ENCODE measurements around the gene TMEM120A. TPM values are rescaled to one million over a fixed set of nuclear protein-coding genes. Genes with fewer than 3 reads are reported as not detected.

TMEM120A gene
- total and polyA plus RNA-seq, 2 experiments from 2014 or later, result 12.7 to 22.3 TPM

- H3K27me3 ChIP-seq (ENCODE audit: insufficient read depth), result no peaks in the 10 kb centered on the region
- peak overlapping the region; percentile 91 for H3K4me3 ChIP-seq
- H3K4me1 ChIP-seq (ENCODE audit: insufficient read depth), result peaks cover 11% of the 10 kb centered on the region
- H3K4me1 Mint-ChIP-seq, result peaks cover 28% of the 10 kb centered on the region
- peak overlapping the region; percentile 94; the same call in 1 of the 2 replicates for H3K27ac Mint-ChIP-seq
- DNase-seq (ENCODE audit: low spot score) (no peak), ATAC-seq (peak; percentile 2; the same call in 2 of the 3 replicates)
- peak overlapping the region; percentile 89 for H3K27ac ChIP-seq (ENCODE audit: low read depth)
- peaks cover 13% of the 10 kb centered on the region for H3K27me3 Mint-ChIP-seq (ENCODE audit: insufficient read depth, low read depth, poor library complexity)
- peak overlapping the region; percentile 77 for H3K4me3 Mint-ChIP-seq
- H4K20me1 ChIP-seq (replicated peaks; ENCODE audit: insufficient read depth), result no peaks in the 10 kb centered on the region
- no peak for TF ChIP-seq ZNF331 (CRISPR knock-in tag; IDR thresholded peaks at IDR 0.05; ENCODE audit: low read depth)
- TF ChIP-seq, protein P1, sequence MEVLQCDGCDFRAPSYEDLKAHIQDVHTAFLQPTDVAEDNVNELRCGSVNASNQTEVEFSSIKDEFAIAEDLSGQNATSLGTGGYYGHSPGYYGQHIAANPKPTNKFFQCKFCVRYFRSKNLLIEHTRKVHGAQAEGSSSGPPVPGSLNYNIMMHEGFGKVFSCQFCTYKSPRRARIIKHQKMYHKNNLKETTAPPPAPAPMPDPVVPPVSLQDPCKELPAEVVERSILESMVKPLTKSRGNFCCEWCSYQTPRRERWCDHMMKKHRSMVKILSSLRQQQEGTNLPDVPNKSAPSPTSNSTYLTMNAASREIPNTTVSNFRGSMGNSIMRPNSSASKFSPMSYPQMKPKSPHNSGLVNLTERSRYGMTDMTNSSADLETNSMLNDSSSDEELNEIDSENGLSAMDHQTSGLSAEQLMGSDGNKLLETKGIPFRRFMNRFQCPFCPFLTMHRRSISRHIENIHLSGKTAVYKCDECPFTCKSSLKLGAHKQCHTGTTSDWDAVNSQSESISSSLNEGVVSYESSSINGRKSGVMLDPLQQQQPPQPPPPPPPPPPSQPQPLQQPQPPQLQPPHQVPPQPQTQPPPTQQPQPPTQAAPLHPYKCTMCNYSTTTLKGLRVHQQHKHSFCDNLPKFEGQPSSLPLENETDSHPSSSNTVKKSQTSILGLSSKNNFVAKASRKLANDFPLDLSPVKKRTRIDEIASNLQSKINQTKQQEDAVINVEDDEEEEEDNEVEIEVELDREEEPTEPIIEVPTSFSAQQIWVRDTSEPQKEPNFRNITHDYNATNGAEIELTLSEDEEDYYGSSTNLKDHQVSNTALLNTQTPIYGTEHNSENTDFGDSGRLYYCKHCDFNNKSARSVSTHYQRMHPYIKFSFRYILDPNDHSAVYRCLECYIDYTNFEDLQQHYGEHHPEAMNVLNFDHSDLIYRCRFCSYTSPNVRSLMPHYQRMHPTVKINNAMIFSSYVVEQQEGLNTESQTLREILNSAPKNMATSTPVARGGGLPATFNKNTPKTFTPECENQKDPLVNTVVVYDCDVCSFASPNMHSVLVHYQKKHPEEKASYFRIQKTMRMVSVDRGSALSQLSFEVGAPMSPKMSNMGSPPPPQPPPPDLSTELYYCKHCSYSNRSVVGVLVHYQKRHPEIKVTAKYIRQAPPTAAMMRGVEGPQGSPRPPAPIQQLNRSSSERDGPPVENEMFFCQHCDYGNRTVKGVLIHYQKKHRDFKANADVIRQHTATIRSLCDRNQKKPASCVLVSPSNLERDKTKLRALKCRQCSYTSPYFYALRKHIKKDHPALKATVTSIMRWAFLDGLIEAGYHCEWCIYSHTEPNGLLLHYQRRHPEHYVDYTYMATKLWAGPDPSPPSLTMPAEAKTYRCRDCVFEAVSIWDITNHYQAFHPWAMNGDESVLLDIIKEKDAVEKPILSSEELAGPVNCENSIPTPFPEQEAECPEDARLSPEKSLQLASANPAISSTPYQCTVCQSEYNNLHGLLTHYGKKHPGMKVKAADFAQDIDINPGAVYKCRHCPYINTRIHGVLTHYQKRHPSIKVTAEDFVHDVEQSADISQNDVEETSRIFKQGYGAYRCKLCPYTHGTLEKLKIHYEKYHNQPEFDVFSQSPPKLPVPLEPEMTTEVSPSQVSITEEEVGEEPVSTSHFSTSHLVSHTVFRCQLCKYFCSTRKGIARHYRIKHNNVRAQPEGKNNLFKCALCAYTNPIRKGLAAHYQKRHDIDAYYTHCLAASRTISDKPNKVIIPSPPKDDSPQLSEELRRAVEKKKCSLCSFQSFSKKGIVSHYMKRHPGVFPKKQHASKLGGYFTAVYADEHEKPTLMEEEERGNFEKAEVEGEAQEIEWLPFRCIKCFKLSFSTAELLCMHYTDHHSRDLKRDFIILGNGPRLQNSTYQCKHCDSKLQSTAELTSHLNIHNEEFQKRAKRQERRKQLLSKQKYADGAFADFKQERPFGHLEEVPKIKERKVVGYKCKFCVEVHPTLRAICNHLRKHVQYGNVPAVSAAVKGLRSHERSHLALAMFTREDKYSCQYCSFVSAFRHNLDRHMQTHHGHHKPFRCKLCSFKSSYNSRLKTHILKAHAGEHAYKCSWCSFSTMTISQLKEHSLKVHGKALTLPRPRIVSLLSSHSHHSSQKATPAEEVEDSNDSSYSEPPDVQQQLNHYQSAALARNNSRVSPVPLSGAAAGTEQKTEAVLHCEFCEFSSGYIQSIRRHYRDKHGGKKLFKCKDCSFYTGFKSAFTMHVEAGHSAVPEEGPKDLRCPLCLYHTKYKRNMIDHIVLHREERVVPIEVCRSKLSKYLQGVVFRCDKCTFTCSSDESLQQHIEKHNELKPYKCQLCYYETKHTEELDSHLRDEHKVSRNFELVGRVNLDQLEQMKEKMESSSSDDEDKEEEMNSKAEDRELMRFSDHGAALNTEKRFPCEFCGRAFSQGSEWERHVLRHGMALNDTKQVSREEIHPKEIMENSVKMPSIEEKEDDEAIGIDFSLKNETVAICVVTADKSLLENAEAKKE (CRISPR knock-in tag; IDR thresholded peaks at IDR 0.05), result no peak
- TF ChIP-seq JUNB (IDR thresholded peaks at IDR 0.05; ENCODE audit: unreplicated experiment), result no peak
- TF ChIP-seq POLR2AphosphoS5 (IDR thresholded peaks at IDR 0.05; ENCODE audit: low read depth), result no peak
- TF ChIP-seq EZH2 (IDR thresholded peaks at IDR 0.05; ENCODE audit: low read depth, unreplicated experiment), result no peak
- no peak for TF ChIP-seq NANOG (IDR thresholded peaks at IDR 0.05; ENCODE audit: borderline replicate concordance)
- TF ChIP-seq, protein P2, sequence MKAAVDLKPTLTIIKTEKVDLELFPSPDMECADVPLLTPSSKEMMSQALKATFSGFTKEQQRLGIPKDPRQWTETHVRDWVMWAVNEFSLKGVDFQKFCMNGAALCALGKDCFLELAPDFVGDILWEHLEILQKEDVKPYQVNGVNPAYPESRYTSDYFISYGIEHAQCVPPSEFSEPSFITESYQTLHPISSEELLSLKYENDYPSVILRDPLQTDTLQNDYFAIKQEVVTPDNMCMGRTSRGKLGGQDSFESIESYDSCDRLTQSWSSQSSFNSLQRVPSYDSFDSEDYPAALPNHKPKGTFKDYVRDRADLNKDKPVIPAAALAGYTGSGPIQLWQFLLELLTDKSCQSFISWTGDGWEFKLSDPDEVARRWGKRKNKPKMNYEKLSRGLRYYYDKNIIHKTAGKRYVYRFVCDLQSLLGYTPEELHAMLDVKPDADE (IDR thresholded peaks at IDR 0.05), result no peak
- no peak for TF ChIP-seq STAT1 (IDR thresholded peaks at IDR 0.05; ENCODE audit: unreplicated experiment)
- TF ChIP-seq, protein P3, sequence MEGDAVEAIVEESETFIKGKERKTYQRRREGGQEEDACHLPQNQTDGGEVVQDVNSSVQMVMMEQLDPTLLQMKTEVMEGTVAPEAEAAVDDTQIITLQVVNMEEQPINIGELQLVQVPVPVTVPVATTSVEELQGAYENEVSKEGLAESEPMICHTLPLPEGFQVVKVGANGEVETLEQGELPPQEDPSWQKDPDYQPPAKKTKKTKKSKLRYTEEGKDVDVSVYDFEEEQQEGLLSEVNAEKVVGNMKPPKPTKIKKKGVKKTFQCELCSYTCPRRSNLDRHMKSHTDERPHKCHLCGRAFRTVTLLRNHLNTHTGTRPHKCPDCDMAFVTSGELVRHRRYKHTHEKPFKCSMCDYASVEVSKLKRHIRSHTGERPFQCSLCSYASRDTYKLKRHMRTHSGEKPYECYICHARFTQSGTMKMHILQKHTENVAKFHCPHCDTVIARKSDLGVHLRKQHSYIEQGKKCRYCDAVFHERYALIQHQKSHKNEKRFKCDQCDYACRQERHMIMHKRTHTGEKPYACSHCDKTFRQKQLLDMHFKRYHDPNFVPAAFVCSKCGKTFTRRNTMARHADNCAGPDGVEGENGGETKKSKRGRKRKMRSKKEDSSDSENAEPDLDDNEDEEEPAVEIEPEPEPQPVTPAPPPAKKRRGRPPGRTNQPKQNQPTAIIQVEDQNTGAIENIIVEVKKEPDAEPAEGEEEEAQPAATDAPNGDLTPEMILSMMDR (conservative IDR thresholded peaks at IDR 0.05; ENCODE audit: low read depth in 2 of 2), result no peak
- TF ChIP-seq ZNF114 (CRISPR knock-in tag; IDR thresholded peaks at IDR 0.05), result no peak
- TF ChIP-seq CREB1 (CRISPR knock-in tag; IDR thresholded peaks at IDR 0.05; ENCODE audit: low read depth), result no peak
- no peak for TF ChIP-seq REST (IDR thresholded peaks at IDR 0.05; ENCODE audit: unreplicated experiment)
- no peaks in the 10 kb centered on the region for H3K36me3 ChIP-seq (ENCODE audit: insufficient read depth)
- peaks cover 10% of the 10 kb centered on the region; the same call in 1 of the 2 replicates for H3F3A ChIP-seq (replicated peaks; ENCODE audit: low read depth)
- no peaks in the 10 kb centered on the region for H3K9me2 ChIP-seq (ENCODE audit: insufficient read depth)
- H3K4me2 ChIP-seq, result peak overlapping the region; percentile 78
- H3K36me3 Mint-ChIP-seq (ENCODE audit: low read depth), result peaks cover 18% of the 10 kb centered on the region
- H3K9me3 Mint-ChIP-seq, result no peaks in the 10 kb centered on the region; the same call in 2 of the 3 replicates
- H2AFZ ChIP-seq, result peak overlapping the region; percentile 43; the same call in 1 of the 2 replicates
- no peaks in the 10 kb centered on the region for H3K79me2 ChIP-seq (replicated peaks; ENCODE audit: insufficient read depth)
These were observed 667 bp upstream of the TMEM120A start for GRCh38 chr7:75995052-75995471.

All from GM23338 (cell line).